ENCODE data around the gene GSAP.

GSAP gene

GRCh38 chr7:77393261-77393660 lies 22.9 kb downstream of the GSAP start:
- peaks cover 11% of the 10 kb centered on the region for H3K36me3 ChIP-seq (ENCODE audit: insufficient read depth, low read length)
- H2AFZ ChIP-seq (ENCODE audit: low read length, unreplicated experiment), result no peak overlapping the region
- H3K27ac ChIP-seq (ENCODE audit: low read depth, low read length), result no peak overlapping the region
- H3K4me3 ChIP-seq (ENCODE audit: low read depth, low read length), result no peak overlapping the region
- H3K79me2 ChIP-seq (ENCODE audit: control insufficient read depth, insufficient read depth, low read length, unreplicated experiment), result no peaks in the 10 kb centered on the region
- H3K4me1 ChIP-seq (ENCODE audit: control insufficient read depth, insufficient read depth, low read length, unreplicated experiment), result peaks cover 5% of the 10 kb centered on the region
- H3K27me3 ChIP-seq (ENCODE audit: insufficient read depth, low read length), result no peaks in the 10 kb centered on the region

- no peak overlapping the region for H3K4me3 ChIP-seq (ENCODE audit: low read depth, low read length)
- H3K27ac ChIP-seq (ENCODE audit: low read depth, low read length), result no peak overlapping the region
- peaks cover 5% of the 10 kb centered on the region for H3K4me1 ChIP-seq (ENCODE audit: control insufficient read depth, insufficient read depth, low read length, unreplicated experiment)
- H3K36me3 ChIP-seq (ENCODE audit: insufficient read depth, low read length), result peaks cover 7% of the 10 kb centered on the region; the same call in 1 of the 2 replicates
- H3K27me3 ChIP-seq (ENCODE audit: insufficient read depth, low read length), result no peaks in the 10 kb centered on the region
- no peaks in the 10 kb centered on the region for H3K79me2 ChIP-seq (ENCODE audit: control insufficient read depth, insufficient read depth, low read length, unreplicated experiment)
- H2AFZ ChIP-seq (ENCODE audit: low read length, unreplicated experiment), result no peak overlapping the region
Measured at GRCh38 chr7:77391230-77391629, 24.9 kb downstream of the GSAP start.

GRCh38 chr7:77388055-77388641 lies 28.0 kb downstream of the GSAP start:
- Histone ChIP-seq H3K36me3 (ENCODE audit: insufficient read depth, low read length) (no peaks in the 10 kb centered on the region), H3K27me3 (ENCODE audit: insufficient read depth, low read length) (no peaks in the 10 kb centered on the region), H3K4me3 (ENCODE audit: low read depth, low read length) (no peak overlapping the region), H3K79me2 (ENCODE audit: control insufficient read depth, insufficient read depth, low read length, unreplicated experiment) (no peaks in the 10 kb centered on the region), H3K4me1 (ENCODE audit: control insufficient read depth, insufficient read depth, low read length, unreplicated experiment) (peaks cover 2% of the 10 kb centered on the region), H2AFZ (ENCODE audit: low read length, unreplicated experiment) (no peak overlapping the region), H3K27ac (ENCODE audit: low read depth, low read length) (no peak overlapping the region)

- Histone ChIP-seq H3K4me3 (ENCODE audit: low read depth, low read length) (no peak overlapping the region), H3K79me2 (ENCODE audit: control insufficient read depth, insufficient read depth, low read length, unreplicated experiment) (no peaks in the 10 kb centered on the region), H3K27ac (ENCODE audit: low read depth, low read length) (no peak overlapping the region), H2AFZ (ENCODE audit: low read length, unreplicated experiment) (no peak overlapping the region), H3K27me3 (ENCODE audit: insufficient read depth, low read length) (no peaks in the 10 kb centered on the region), H3K36me3 (ENCODE audit: insufficient read depth, low read length) (no peaks in the 10 kb centered on the region), H3K4me1 (ENCODE audit: control insufficient read depth, insufficient read depth, low read length, unreplicated experiment) (no peaks in the 10 kb centered on the region)
Measured at GRCh38 chr7:77386165-77386822, 29.9 kb downstream of the GSAP start.

GRCh38 chr7:77383333-77383740 lies 32.8 kb downstream of the GSAP start:
- Histone ChIP-seq H3K27ac (ENCODE audit: low read depth, low read length) (no peak overlapping the region), H3K79me2 (ENCODE audit: control insufficient read depth, insufficient read depth, low read length, unreplicated experiment) (no peaks in the 10 kb centered on the region), H3K4me1 (ENCODE audit: control insufficient read depth, insufficient read depth, low read length, unreplicated experiment) (no peaks in the 10 kb centered on the region), H3K27me3 (ENCODE audit: insufficient read depth, low read length) (no peaks in the 10 kb centered on the region), H3K4me3 (ENCODE audit: low read depth, low read length) (no peak overlapping the region), H2AFZ (ENCODE audit: low read length, unreplicated experiment) (no peak overlapping the region), H3K36me3 (ENCODE audit: insufficient read depth, low read length) (no peaks in the 10 kb centered on the region)

GRCh38 chr7:77382532-77382931 lies 33.6 kb downstream of the GSAP start:
- no peak overlapping the region for H3K27ac ChIP-seq (ENCODE audit: low read depth, low read length)
- no peak overlapping the region for H2AFZ ChIP-seq (ENCODE audit: low read length, unreplicated experiment)
- H3K4me1 ChIP-seq (ENCODE audit: control insufficient read depth, insufficient read depth, low read length, unreplicated experiment), result no peaks in the 10 kb centered on the region
- H3K4me3 ChIP-seq (ENCODE audit: low read depth, low read length), result no peak overlapping the region
- H3K36me3 ChIP-seq (ENCODE audit: insufficient read depth, low read length), result no peaks in the 10 kb centered on the region
- H3K79me2 ChIP-seq (ENCODE audit: control insufficient read depth, insufficient read depth, low read length, unreplicated experiment), result no peaks in the 10 kb centered on the region
- H3K27me3 ChIP-seq (ENCODE audit: insufficient read depth, low read length), result no peaks in the 10 kb centered on the region

GRCh38 chr7:77378584-77378983 lies 37.6 kb downstream of the GSAP start:
- H3K4me3 ChIP-seq (ENCODE audit: low read depth, low read length), result no peak overlapping the region
- H3K4me1 ChIP-seq (ENCODE audit: control insufficient read depth, insufficient read depth, low read length, unreplicated experiment), result no peaks in the 10 kb centered on the region
- H3K36me3 ChIP-seq (ENCODE audit: insufficient read depth, low read length), result peaks cover 4% of the 10 kb centered on the region; the same call in 1 of the 2 replicates
- no peaks in the 10 kb centered on the region for H3K79me2 ChIP-seq (ENCODE audit: control insufficient read depth, insufficient read depth, low read length, unreplicated experiment)
- no peak overlapping the region for H2AFZ ChIP-seq (ENCODE audit: low read length, unreplicated experiment)
- H3K27me3 ChIP-seq (ENCODE audit: insufficient read depth, low read length), result no peaks in the 10 kb centered on the region
- no peak overlapping the region for H3K27ac ChIP-seq (ENCODE audit: low read depth, low read length)

GRCh38 chr7:77370606-77371005 lies 45.5 kb downstream of the GSAP start:
- Histone ChIP-seq H3K79me2 (ENCODE audit: control insufficient read depth, insufficient read depth, low read length, unreplicated experiment) (no peaks in the 10 kb centered on the region), H3K4me1 (ENCODE audit: control insufficient read depth, insufficient read depth, low read length, unreplicated experiment) (no peaks in the 10 kb centered on the region), H3K27ac (ENCODE audit: low read depth, low read length) (no peak overlapping the region), H3K36me3 (ENCODE audit: insufficient read depth, low read length) (peaks cover 6% of the 10 kb centered on the region; the same call in 1 of the 2 replicates), H2AFZ (ENCODE audit: low read length, unreplicated experiment) (no peak overlapping the region), H3K27me3 (ENCODE audit: insufficient read depth, low read length) (no peaks in the 10 kb centered on the region), H3K4me3 (ENCODE audit: low read depth, low read length) (no peak overlapping the region)

GRCh38 chr7:77368974-77369373 lies 47.2 kb downstream of the GSAP start:
- no peaks in the 10 kb centered on the region for H3K79me2 ChIP-seq (ENCODE audit: control insufficient read depth, insufficient read depth, low read length, unreplicated experiment)
- peaks cover 6% of the 10 kb centered on the region; the same call in 1 of the 2 replicates for H3K36me3 ChIP-seq (ENCODE audit: insufficient read depth, low read length)
- no peak overlapping the region for H2AFZ ChIP-seq (ENCODE audit: low read length, unreplicated experiment)
- H3K27me3 ChIP-seq (ENCODE audit: insufficient read depth, low read length), result no peaks in the 10 kb centered on the region
- no peak overlapping the region for H3K4me3 ChIP-seq (ENCODE audit: low read depth, low read length)
- H3K4me1 ChIP-seq (ENCODE audit: control insufficient read depth, insufficient read depth, low read length, unreplicated experiment), result peaks cover 8% of the 10 kb centered on the region
- H3K27ac ChIP-seq (ENCODE audit: low read depth, low read length), result no peak overlapping the region

- Histone ChIP-seq H3K4me1 (ENCODE audit: control insufficient read depth, insufficient read depth, low read length, unreplicated experiment) (peaks cover 11% of the 10 kb centered on the region), H3K27me3 (ENCODE audit: insufficient read depth, low read length) (no peaks in the 10 kb centered on the region), H3K4me3 (ENCODE audit: low read depth, low read length) (no peak overlapping the region), H3K27ac (ENCODE audit: low read depth, low read length) (no peak overlapping the region), H2AFZ (ENCODE audit: low read length, unreplicated experiment) (no peak overlapping the region), H3K79me2 (ENCODE audit: control insufficient read depth, insufficient read depth, low read length, unreplicated experiment) (no peaks in the 10 kb centered on the region), H3K36me3 (ENCODE audit: insufficient read depth, low read length) (no peaks in the 10 kb centered on the region)
Measured at GRCh38 chr7:77367976-77368375, 48.2 kb downstream of the GSAP start.

- Histone ChIP-seq H3K27ac (ENCODE audit: low read depth, low read length) (no peak overlapping the region), H3K79me2 (ENCODE audit: control insufficient read depth, insufficient read depth, low read length, unreplicated experiment) (no peaks in the 10 kb centered on the region), H3K27me3 (ENCODE audit: insufficient read depth, low read length) (no peaks in the 10 kb centered on the region), H2AFZ (ENCODE audit: low read length, unreplicated experiment) (no peak overlapping the region), H3K4me1 (ENCODE audit: control insufficient read depth, insufficient read depth, low read length, unreplicated experiment) (peaks cover 11% of the 10 kb centered on the region), H3K4me3 (ENCODE audit: low read depth, low read length) (no peak overlapping the region), H3K36me3 (ENCODE audit: insufficient read depth, low read length) (no peaks in the 10 kb centered on the region)
Measured at GRCh38 chr7:77362905-77363304, 53.2 kb downstream of the GSAP start.
